GM21390 (cell line): ENCODE results near the gene DDA1.

Source experiments
- ATAC-seq: cut with Tn5 transposase; IDR thresholded peaks from one replicate; pipeline ENCODE4 v1.9.1; 2021; ENCODE audit not compliant: unreplicated experiment

DDA1 gene

GRCh38 chr19:17311455-17312188 is 2.3 kb downstream of the DDA1 start:
- ATAC-seq = no peak

DNA sequence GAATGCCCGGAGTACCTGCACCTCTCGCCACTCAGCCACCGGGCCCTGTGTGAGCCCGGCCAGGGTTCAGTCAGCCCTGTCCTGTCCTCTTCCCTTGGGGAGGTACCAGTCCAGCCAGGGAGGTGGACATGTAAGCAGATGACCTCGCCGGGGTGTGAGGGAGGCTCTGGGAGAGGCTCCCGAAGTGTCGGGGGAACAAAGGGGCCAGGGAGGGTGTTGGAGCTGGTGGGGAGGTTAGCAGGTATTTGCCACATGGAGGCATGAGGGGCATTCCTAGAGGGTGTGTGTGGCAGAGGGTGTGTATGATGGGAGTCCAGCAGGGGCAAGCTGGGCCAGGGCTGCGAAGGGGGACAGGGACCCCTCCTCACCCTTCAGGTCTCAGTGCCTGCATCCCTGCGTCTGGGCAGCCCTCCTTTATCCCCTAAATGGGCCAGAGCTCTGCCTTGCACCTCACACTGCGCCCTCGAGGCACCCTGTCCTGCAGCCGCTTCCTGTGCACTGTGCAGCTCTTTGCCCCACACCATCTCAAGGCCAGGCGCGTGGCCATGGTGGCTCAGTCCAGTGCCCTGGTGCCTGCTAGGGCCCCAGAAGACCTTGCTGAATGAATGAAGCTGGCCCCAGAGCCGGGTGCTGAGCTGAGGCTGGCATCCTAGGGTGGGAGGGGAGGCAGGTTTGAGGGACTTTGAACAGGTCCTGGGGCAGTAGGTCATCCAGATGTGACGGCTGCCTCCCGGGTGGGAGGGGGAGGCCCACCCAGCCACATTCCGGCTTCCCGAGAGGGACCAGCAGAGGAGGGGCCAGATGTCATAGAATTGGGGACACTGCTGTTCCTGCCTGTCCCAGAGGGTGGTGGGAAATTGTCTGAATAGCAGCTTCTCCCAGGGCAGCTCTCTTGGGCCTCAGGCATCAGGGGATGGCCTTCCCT is 3.1 kb downstream of the DDA1 start:
- no peak for ATAC-seq

GRCh38 chr19:17314007-17314593 is 4.7 kb downstream of the DDA1 start:
- no peak for ATAC-seq

DNA sequence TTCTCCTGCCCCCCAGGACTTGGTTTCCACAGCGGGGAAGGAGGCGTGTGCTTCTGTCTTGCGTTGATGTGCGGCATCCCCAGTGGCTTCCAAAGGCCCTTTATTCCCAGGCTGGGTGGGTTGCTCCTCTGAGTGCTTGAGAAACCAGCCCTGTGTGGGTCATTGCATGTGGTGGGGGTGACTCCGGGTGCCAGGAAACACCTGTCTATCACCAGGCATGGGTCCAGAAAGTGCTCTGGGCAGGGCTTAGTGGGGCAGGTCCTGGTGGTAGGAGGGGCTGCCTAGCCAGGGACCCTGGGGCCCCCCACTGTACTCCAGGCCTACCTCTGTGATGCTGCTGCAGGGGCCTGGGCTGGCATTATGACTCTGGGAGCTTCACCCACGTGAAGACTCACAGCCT is 9.6 kb downstream of the DDA1 start:
- no peak for ATAC-seq

DNA sequence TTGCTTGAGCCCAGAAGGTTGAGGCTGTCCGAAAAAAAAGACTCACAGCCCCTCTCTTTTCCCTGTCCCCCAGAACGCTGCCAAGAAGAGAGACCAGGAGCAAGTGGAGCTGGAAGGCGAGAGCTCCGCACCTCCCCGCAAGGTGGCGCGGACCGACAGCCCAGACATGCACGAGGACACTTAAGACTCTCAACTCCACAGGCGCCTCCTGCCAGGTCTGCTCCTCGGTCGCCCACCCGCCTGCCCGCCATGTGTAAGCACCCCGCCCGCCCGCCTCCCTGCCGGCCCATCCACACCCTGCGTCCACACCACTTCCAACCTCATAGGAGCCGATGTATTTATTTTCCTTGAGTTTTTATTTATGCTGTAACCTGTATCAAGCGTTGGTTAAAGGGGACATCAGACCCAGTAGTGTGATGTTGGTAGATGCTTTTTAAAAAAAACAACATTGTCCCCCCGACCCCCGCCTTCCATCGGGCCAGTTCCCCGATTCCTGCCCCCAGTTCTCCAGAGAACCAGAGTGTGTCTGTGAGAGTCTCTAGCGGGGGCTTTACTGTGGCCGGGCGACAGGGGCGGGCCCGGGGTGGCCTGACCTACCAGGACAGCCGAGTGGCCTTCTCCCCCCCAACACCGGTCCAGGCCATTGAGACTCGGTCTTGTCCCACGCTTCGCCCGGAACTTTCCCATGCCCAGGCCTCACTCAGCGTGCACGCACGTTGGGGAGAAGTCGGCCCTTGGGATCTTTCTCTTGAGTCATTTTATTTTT is 10.3 kb downstream of the DDA1 start:
- no peak for ATAC-seq

DNA sequence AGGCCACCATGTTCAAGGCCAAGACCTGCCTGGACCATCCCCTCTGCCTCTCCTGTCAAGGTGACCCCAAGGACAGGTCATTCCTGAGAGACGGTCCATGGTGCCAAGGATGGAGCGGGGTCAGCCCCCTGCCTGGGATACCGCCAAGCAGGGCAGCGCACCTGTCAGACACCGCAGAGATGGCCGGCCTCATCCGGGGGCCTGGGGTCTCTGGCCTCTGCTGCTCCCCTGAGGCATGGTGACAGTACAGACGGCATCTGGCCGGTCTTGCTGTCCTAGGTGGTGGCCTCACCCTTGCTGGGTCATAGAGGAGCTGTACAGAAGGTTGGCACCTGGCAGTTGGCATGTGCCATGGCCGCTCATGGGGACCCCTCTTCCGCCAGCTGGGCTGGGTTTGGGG is 11.1 kb downstream of the DDA1 start:
- no peak for ATAC-seq

- no peak for ATAC-seq
Observed at GRCh38 chr19:17321655-17322489, 12.5 kb downstream of the DDA1 start.

DNA sequence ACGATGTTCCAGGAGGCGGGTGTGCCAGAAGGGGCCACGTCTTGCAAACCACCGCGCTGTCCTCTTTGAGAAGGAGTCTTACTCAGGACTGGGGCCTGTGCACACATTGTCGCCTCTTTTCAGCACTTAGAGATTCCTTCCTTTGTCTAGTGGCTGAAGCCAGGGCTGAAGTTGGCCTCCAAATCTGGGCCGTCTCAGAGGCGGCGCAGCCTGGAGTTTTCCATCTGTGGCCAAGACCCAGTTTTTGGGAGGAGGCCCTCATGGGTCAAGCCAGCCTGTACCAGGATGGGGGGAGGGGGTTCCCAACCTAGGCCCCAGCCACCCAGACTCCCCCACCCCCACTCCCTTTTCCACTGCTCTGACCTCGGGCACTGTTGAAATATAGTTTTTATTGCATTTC is 13.5 kb downstream of the DDA1 start:
- no peak for ATAC-seq

DNA sequence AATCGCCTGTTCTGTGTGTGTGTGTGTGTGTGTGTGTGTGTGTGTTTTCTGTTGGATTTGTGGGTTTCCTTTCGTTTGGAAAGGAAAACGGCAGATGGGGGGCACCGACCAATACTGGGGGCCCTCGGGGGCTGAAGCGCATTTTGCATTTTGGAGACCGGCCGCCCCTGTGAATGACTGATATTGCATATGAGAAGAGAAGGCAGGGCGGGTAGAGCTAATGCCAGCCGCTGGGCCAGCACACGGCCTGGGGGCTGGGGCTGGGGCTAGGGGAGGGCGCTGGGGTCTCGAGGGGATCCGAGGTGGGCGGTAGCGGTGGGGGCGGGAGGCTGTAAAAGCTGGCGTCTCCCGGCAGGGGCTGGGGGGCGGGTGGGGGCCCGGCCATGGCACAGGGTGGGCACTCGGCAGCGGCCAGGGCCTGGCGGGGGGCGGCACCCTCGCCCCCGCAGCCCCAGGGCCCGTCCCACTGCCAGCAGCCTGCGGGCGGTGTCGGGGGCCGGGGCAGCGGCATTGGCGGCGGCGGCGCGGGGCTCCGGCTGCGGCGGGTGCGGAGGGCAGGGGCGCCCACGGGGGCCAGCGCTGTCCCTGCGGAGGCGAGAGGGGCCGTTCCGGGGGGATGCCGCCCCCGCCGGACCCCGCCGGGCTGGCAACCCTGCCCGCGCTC is 14.1 kb downstream of the DDA1 start:
- no peak for ATAC-seq

DNA sequence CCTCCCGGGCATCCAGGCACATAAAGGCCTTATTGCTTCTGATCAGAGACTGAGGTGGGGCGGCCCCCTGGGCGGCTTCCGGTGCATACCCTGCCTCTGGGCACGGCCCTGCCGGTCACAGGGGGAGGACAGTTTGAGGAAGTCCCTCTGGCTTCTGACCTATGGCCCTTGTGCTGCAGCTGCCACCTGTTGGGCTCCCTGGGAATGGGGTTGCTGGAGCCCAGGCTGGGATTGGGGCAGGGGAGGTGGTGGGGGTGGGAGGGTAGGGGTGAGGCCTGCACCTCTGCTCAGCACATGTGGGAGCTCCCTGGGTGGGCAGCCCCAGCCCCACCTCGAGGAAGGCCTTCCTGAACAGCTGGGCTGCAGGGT is 14.6 kb downstream of the DDA1 start:
- ATAC-seq = no peak

- no peak for ATAC-seq
Observed at GRCh38 chr19:17324357-17325114, 15.2 kb downstream of the DDA1 start.

GRCh38 chr19:17325133-17325532 is 15.8 kb downstream of the DDA1 start:
- no peak for ATAC-seq

- no peak for ATAC-seq
Observed at GRCh38 chr19:17325881-17326594, 16.7 kb downstream of the DDA1 start.

DNA sequence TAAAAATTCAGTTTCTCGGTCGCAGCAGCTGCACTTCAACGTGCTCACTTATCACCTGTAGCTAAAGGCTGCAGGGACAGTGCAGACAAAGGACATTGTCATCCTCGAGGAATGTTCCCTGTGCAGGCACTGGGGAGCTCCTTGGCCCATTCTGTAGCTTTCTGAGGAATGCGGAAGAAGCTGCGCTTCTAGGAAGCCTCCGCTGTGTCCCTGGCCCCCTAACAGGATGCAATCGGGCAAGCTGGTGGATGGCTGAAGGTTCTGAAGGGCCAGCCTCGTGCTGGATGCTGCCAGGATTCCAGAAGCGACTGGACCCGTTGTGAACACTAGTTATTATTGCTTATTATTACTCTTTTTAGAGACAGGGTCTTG is 17.2 kb downstream of the DDA1 start:
- ATAC-seq = no peak

DNA sequence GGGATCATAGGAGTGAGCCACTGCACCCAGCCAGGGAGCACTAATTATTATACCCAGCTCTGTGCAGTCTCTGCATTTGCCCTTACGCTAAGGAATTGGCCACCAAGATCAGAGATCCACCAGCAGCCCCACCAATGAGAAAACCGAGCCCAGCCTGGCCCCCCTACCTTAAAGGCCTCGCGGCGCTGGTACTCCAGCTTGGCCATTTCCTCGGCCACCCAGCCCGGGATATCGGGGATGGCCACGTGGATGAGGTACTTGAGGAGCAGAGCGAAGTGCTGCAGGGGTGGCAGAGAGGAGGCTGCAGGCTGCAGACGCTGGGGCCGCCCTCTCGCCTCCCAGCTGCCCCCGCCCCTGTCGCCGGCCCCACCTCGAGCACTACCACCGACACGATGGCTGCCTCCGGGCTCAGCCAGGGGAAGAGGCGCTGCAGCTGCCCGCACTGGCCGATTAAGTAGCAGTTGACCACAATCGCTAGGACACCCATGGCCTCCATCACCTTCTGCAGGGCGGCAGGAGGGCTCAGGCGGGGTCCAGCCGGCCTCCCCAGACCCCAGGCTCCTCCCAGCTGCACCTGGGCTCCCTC is 17.8 kb downstream of the DDA1 start:
- ATAC-seq = no peak

DNA sequence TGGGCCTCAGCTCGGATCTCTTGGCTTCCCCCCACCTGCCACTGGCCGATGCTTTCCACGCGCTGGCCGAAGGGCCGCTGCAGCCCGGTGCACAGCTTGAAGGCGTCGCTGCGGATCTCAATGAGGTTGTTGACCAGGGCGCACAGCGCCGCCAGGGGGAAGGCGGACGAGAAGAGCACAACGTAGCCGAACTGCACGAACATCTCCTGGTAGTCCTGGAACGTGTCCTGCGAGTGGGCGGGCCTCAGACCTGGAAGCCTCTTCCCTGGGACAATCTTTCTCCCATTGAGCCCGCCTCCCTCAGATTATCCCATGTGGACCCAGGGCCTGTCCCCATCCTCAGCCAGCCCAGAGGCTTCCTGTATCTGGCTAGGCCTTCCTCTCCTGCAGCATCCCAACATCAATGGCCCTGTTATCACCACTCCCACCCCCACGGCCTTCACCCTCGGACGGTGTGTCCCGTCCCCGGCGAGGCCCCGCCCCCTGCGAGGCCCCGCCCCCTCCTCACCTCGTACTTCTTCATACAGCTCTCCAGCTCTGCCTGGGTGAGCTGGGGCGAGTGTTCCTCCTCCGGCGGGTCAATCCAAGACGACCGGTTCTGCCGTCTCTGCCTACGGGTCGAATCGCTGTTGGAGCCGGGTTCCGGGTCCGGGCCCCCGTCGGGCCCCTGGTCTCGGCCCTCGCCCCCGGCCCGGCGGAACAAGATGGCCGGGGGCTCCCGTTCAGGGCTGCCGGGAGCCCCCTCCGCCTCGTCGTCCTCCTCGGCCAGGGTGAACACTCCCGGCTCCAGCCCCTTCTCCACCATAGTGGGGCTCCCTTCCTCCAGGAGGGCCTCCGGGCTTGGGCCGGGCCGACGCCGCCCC is 18.5 kb downstream of the DDA1 start:
- no peak for ATAC-seq
